SU-DHL-6 (cell line): ENCODE data around the gene UNC5B.

Experiments
- H2AFZ ChIP-seq: fragments of 200-600 bp; sonication (generic); 2 replicates; pipeline ENCODE4 v1.6.1; 2014; ENCODE audit warnings: low read depth, mild to moderate bottlenecking, moderate library complexity, mixed read lengths, antibody characterized with exemption, low read length; ENCODE audit not compliant: severe bottlenecking
- H3F3A ChIP-seq: fragments of 200-600 bp; shearing (Covaris generic); 2 replicates; pipeline ENCODE4 v1.6.0; 2016; ENCODE audit warnings: antibody characterized with exemption, mild to moderate bottlenecking; ENCODE audit not compliant: insufficient read depth
- H3K27ac ChIP-seq: fragments of 200-600 bp; sonication (generic); 2 replicates; pipeline ENCODE4 v1.5.1; 2016; ENCODE audit warnings: low read depth, mild to moderate bottlenecking, low read length, moderate library complexity, mixed read lengths
- H3K27me3 ChIP-seq: fragments of 200-600 bp; sonication (generic), shearing (Covaris generic); 2 replicates; pipeline ENCODE4 v1.6.0; 2014; ENCODE audit warnings: mild to moderate bottlenecking, low read length
- H3K36me3 ChIP-seq: fragments of 200-600 bp; sonication (generic); 2 replicates; pipeline ENCODE4 v1.6.1; 2014; ENCODE audit warnings: mild to moderate bottlenecking, low read length, mixed read lengths
- H3K4me2 ChIP-seq: fragments of 300-600, 200-600 bp; shearing (Covaris generic), sonication (generic); 2 replicates; pipeline ENCODE4 v1.6.0; 2014; ENCODE audit warnings: low read length, low read depth, mild to moderate bottlenecking; ENCODE audit not compliant: poor library complexity, severe bottlenecking
- H3K4me3 ChIP-seq: fragments of 200-600 bp; sonication (generic); 2 replicates; pipeline ENCODE4 v1.5.1; 2014; ENCODE audit warnings: antibody characterized with exemption, low read length, mild to moderate bottlenecking, mixed read lengths; ENCODE audit not compliant: insufficient read depth, poor library complexity, severe bottlenecking
- H3K79me2 ChIP-seq: fragments of 200-600 bp; sonication (generic); 2 replicates; pipeline ENCODE4 v1.6.1; 2014; ENCODE audit warnings: mild to moderate bottlenecking, low read length, moderate library complexity; ENCODE audit not compliant: insufficient read depth
- H3K9ac ChIP-seq: fragments of 200-600 bp; sonication (generic); 2 replicates; pipeline ENCODE4 v1.7.0; 2014; ENCODE audit warnings: mild to moderate bottlenecking, low read length
- H3K9me2 ChIP-seq: fragments of 200-600 bp; sonication (generic); replicated peaks from 2 replicates; pipeline ENCODE4 v1.6.1; 2014; ENCODE audit warnings: low read length; ENCODE audit not compliant: insufficient read depth
- H3K9me3 ChIP-seq: fragments of 200-600 bp; sonication (generic); 2 replicates; pipeline ENCODE4 v1.6.1; 2014; ENCODE audit warnings: low read length, mixed read lengths; ENCODE audit not compliant: insufficient read depth
- H4K20me1 ChIP-seq: fragments of 200-600 bp; sonication (generic); 2 replicates; pipeline ENCODE4 v1.6.1; 2014; ENCODE audit warnings: low read depth, mild to moderate bottlenecking, antibody characterized with exemption, low read length, moderate library complexity, mixed read lengths
- EZH2phosphoT487 ChIP-seq: fragments of 200-600 bp; sonication (generic), shearing (Covaris generic); conservative IDR thresholded peaks from 2 replicates; pipeline ENCODE4 v1.6.1; 2018; ENCODE audit warnings: mild to moderate bottlenecking, antibody characterized with exemption, low read length, moderate library complexity, mixed read lengths
- TF ChIP-seq, protein P1 (sequence below): fragments of 200-600 bp; sonication (generic); IDR thresholded peaks from one replicate; pipeline ENCODE4 v1.5.1; 2017; ENCODE audit warnings: antibody characterized with exemption, mild to moderate bottlenecking, low read length, moderate library complexity; ENCODE audit not compliant: insufficient read depth, poor library complexity, severe bottlenecking

Gene UNC5B

DNA sequence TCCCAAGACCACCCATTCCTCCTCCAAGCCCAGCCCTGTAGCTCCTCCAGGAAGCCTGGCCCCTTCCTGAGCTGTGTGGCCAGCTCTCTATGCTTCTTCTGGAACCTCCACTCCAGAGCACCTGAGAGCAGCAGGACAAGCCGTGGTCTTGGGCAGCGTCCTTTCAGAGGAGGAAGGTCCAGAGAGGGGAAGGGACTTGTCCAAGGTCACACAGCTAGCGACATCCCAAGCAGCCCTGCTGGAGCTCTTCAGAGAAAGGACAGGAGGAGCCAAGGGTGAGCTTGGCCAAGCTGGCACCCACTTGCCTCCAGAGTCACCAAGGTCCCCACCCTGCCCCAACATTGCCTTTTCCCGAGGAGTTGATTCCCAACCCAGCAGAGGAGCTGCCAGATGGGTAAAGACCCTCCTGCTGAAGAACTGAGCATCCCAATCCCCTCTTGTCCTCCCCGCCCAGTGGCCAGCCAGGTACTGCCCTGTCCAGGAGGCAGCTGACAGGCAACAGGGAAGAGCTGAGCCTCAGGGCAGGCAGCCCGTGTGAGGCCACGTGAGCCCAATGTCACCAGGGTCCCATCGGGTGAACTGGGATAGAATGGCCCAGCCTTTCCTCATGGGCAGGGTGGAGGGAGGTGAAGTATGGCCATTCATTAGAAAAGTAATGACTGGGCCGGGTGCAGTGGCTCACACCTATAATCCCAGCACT lies 46.2 kb downstream of the UNC5B start:
- H3K4me2 ChIP-seq: no peak overlapping the region
- no peak overlapping the region for H3K27ac ChIP-seq
- no peak overlapping the region for H3K4me3 ChIP-seq
- H3K9me2 ChIP-seq: no peaks in the 10 kb centered on the region
- no peak overlapping the region for H2AFZ ChIP-seq
- H3K9me3 ChIP-seq: no peaks in the 10 kb centered on the region
- H3K27me3 ChIP-seq: no peaks in the 10 kb centered on the region
- H3K9ac ChIP-seq: no peak overlapping the region
- no peaks in the 10 kb centered on the region for H3K36me3 ChIP-seq
- H3K79me2 ChIP-seq: no peaks in the 10 kb centered on the region
- no peaks in the 10 kb centered on the region for H3F3A ChIP-seq
- H4K20me1 ChIP-seq: no peaks in the 10 kb centered on the region
- TF ChIP-seq, protein P1, sequence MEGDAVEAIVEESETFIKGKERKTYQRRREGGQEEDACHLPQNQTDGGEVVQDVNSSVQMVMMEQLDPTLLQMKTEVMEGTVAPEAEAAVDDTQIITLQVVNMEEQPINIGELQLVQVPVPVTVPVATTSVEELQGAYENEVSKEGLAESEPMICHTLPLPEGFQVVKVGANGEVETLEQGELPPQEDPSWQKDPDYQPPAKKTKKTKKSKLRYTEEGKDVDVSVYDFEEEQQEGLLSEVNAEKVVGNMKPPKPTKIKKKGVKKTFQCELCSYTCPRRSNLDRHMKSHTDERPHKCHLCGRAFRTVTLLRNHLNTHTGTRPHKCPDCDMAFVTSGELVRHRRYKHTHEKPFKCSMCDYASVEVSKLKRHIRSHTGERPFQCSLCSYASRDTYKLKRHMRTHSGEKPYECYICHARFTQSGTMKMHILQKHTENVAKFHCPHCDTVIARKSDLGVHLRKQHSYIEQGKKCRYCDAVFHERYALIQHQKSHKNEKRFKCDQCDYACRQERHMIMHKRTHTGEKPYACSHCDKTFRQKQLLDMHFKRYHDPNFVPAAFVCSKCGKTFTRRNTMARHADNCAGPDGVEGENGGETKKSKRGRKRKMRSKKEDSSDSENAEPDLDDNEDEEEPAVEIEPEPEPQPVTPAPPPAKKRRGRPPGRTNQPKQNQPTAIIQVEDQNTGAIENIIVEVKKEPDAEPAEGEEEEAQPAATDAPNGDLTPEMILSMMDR: no peak
- no peak for TF ChIP-seq EZH2phosphoT487

DNA sequence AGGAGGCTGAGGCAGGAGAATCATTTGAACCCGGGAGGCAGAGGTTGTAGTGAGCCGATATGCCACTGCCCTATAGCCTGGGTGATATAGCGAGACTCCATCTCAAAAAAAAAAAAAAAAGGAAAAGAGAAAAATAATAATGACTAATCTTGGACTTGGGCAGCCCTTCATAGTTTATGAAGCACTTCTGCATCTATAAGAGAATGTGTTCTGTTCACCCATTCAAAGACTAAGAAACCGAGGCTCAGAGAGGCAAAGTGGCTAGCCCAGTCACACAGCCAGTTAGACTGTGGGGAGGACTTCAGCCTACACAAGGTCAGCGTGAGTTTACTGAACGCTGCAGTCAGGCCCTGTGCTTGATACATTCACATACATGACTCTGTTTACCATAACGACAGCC lies 46.9 kb downstream of the UNC5B start:
- no peak overlapping the region for H3K4me3 ChIP-seq
- H3K9me3 ChIP-seq: no peaks in the 10 kb centered on the region
- no peaks in the 10 kb centered on the region for H4K20me1 ChIP-seq
- H3K79me2 ChIP-seq: no peaks in the 10 kb centered on the region
- no peaks in the 10 kb centered on the region for H3K36me3 ChIP-seq
- no peak overlapping the region for H3K9ac ChIP-seq
- H3K27ac ChIP-seq: no peak overlapping the region
- no peak for TF ChIP-seq EZH2phosphoT487
- TF ChIP-seq, protein P1: no peak
- H3K4me2 ChIP-seq: no peak overlapping the region
- no peaks in the 10 kb centered on the region for H3K27me3 ChIP-seq
- H3K9me2 ChIP-seq: no peaks in the 10 kb centered on the region
- no peaks in the 10 kb centered on the region for H3F3A ChIP-seq
- no peak overlapping the region for H2AFZ ChIP-seq

DNA sequence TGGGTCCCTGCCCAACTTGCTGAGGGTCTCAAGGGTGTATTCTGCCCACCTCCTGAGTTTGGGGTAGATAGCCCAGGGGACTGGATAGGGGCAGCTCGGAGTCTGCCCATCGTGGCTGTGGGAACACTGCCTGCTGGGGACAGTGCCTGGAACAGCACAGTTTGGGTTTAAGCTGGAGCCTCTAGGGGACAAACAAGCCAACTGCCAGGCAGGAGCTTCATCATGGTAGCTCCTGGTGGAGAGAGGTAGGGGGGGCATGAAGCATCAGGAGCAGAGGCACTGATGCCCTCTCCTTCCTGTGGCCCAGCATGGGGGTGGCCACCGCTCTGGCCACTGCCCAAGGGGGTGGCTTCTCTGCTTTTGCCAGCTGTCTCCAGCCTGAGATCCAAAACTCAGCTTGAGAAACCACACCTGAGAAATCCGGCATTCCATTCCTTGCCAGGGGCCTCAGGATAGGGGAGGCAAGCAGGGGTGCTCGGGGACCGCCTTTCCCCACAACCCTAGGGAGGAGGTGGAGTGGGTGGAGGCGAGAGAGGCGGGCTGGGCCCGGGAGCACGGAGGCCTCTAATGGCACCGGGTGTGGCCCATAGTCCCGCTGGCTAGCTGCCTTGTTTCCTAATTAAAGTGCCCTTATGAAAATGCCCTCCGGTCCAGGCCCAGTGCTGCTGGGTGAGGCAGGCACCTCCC lies 47.6 kb downstream of the UNC5B start:
- Histone ChIP-seq H3K79me2 (no peaks in the 10 kb centered on the region), H3K9ac (no peak overlapping the region), H4K20me1 (no peaks in the 10 kb centered on the region), H3F3A (no peaks in the 10 kb centered on the region), H3K27me3 (no peaks in the 10 kb centered on the region), H3K36me3 (no peaks in the 10 kb centered on the region), H3K4me2 (no peak overlapping the region), H3K9me3 (no peaks in the 10 kb centered on the region), H3K4me3 (no peak overlapping the region), H3K9me2 (no peaks in the 10 kb centered on the region), H2AFZ (no peak overlapping the region), H3K27ac (no peak overlapping the region)
- no peak for TF ChIP-seq EZH2phosphoT487
- TF ChIP-seq, protein P1: no peak
